Mesenchymal stem cell (in vitro differentiated cells and primary cell): Measurements from ENCODE around the gene SEC61G.

ENCODE experiments used
- DNase-seq: peaks from one replicate; pipeline ENCODE4 v3.0.0-alpha.2; 2013
- H2AFZ ChIP-seq: one replicate; pipeline ENCODE4 v1.6.1; 2013; ENCODE audit warnings: low read depth, mild to moderate bottlenecking, control low read depth, inconsistent platforms, low read length, moderate library complexity
- H2AK5ac ChIP-seq: 2 replicates; pipeline ENCODE4 v1.6.1; 2013; ENCODE audit warnings: low read length, moderate library complexity, mild to moderate bottlenecking, inconsistent platforms; ENCODE audit not compliant: severe bottlenecking
- H2BK120ac ChIP-seq: one replicate; pipeline ENCODE4 v1.6.1; 2013; ENCODE audit warnings: low read depth, mild to moderate bottlenecking, inconsistent platforms, low read length, moderate library complexity
- H2BK12ac ChIP-seq, 2 experiments: one replicate each; pipeline ENCODE4 v1.6.1; 2013; ENCODE audit warnings: inconsistent platforms in 2 of 2, low read length in 2 of 2, mild to moderate bottlenecking in 2 of 2, moderate library complexity in 2 of 2, control low read depth in 1 of 2
- H2BK15ac ChIP-seq: one replicate; pipeline ENCODE4 v1.6.1; 2013; ENCODE audit warnings: mild to moderate bottlenecking, low read depth, inconsistent platforms; ENCODE audit not compliant: poor library complexity, severe bottlenecking
- H2BK5ac ChIP-seq: 2 replicates; pipeline ENCODE4 v1.6.1; 2013; ENCODE audit warnings: low read depth, mild to moderate bottlenecking, low read length, control low read depth, inconsistent platforms; ENCODE audit not compliant: poor library complexity, severe bottlenecking
- H3K14ac ChIP-seq, 2 experiments: one replicate each; pipeline ENCODE4 v1.6.1; 2013; ENCODE audit warnings: inconsistent platforms in 2 of 2, low read length in 2 of 2, control low read depth in 1 of 2, mild to moderate bottlenecking in 1 of 2, moderate library complexity in 1 of 2
- H3K18ac ChIP-seq, 2 experiments: one replicate each; pipeline ENCODE4 v1.6.1; 2013; ENCODE audit warnings: inconsistent platforms in 2 of 2, low read length in 2 of 2, control low read depth in 1 of 2, low read depth in 1 of 2, mild to moderate bottlenecking in 1 of 2
- H3K23ac ChIP-seq, 2 experiments: one replicate each; pipeline ENCODE4 v1.6.1; 2013; ENCODE audit warnings: inconsistent platforms in 2 of 2, low read length in 2 of 2, mild to moderate bottlenecking in 2 of 2, moderate library complexity in 2 of 2, control low read depth in 1 of 2
- H3K27ac ChIP-seq: 2 replicates; pipeline ENCODE4 v1.5.1; 2013; ENCODE audit warnings: mild to moderate bottlenecking, moderate library complexity, low read length, control low read depth, inconsistent platforms; ENCODE audit not compliant: poor library complexity, severe bottlenecking
- H3K27me3 ChIP-seq, 2 experiments: 2 replicates each; pipeline versions ENCODE4 v1.6.1 to v1.7.0; 2013; ENCODE audit warnings: low read length in 2 of 2, mild to moderate bottlenecking in 2 of 2, moderate library complexity in 2 of 2, control low read depth in 1 of 2, inconsistent platforms in 1 of 2; ENCODE audit not compliant: control insufficient read depth in 1 of 2, insufficient read depth in 1 of 2
- H3K36me3 ChIP-seq, 2 experiments: 2 replicates each; pipeline versions ENCODE4 v1.6.1 to v1.7.0; 2013; ENCODE audit warnings: low read length in 2 of 2, control low read depth in 1 of 2, inconsistent platforms in 1 of 2, low read depth in 1 of 2, mild to moderate bottlenecking in 1 of 2; ENCODE audit not compliant: insufficient read depth in 2 of 2, control insufficient read depth in 1 of 2
- H3K4ac ChIP-seq, 2 experiments: one replicate each; pipeline ENCODE4 v1.6.1; 2013; ENCODE audit warnings: inconsistent platforms in 2 of 2, low read length in 2 of 2, mild to moderate bottlenecking in 2 of 2, moderate library complexity in 2 of 2, control low read depth in 1 of 2, low read depth in 1 of 2
- H3K4me1 ChIP-seq: 2 replicates; pipeline ENCODE4 v1.6.1; 2013; ENCODE audit warnings: low read depth, low read length, control low read depth; ENCODE audit not compliant: control insufficient read depth, insufficient read depth
- H3K4me2 ChIP-seq: 2 replicates; pipeline ENCODE4 v1.6.1; 2013; ENCODE audit warnings: low read length, mild to moderate bottlenecking, inconsistent platforms; ENCODE audit not compliant: poor library complexity, severe bottlenecking
- H3K4me3 ChIP-seq, 2 experiments: 2 replicates each; pipeline versions ENCODE4 v1.5.1 to v1.7.0; 2013; ENCODE audit warnings: low read length in 2 of 2, mild to moderate bottlenecking in 2 of 2, control low read depth in 1 of 2, low read depth in 1 of 2; ENCODE audit not compliant: insufficient read depth in 1 of 2
- H3K79me1 ChIP-seq: replicated peaks from 2 replicates; pipeline ENCODE4 v1.6.1; 2013; ENCODE audit warnings: mild to moderate bottlenecking, control low read depth, low read length, inconsistent platforms; ENCODE audit not compliant: poor library complexity, severe bottlenecking
- H3K9ac ChIP-seq: 2 replicates; pipeline ENCODE4 v1.7.0; 2013; ENCODE audit warnings: mild to moderate bottlenecking, low read length, moderate library complexity
- H3K9me3 ChIP-seq: 2 replicates; pipeline ENCODE4 v1.7.0; 2013; ENCODE audit warnings: mild to moderate bottlenecking, low read length; ENCODE audit not compliant: control insufficient read depth
- H4K8ac ChIP-seq: one replicate; pipeline ENCODE4 v1.6.1; 2013; ENCODE audit warnings: inconsistent platforms, mild to moderate bottlenecking, low read length, moderate library complexity
- H4K91ac ChIP-seq: one replicate; pipeline ENCODE4 v1.6.1; 2013; ENCODE audit warnings: mild to moderate bottlenecking, low read length, inconsistent platforms
- WGBS: methylation state at CpG from one replicate; pipeline ENCODE4 v1.1.7; 2013; ENCODE audit warnings: mixed read lengths; 5-methylcytosine and 5-hydroxymethylcytosine counted together

Gene SEC61G

DNA sequence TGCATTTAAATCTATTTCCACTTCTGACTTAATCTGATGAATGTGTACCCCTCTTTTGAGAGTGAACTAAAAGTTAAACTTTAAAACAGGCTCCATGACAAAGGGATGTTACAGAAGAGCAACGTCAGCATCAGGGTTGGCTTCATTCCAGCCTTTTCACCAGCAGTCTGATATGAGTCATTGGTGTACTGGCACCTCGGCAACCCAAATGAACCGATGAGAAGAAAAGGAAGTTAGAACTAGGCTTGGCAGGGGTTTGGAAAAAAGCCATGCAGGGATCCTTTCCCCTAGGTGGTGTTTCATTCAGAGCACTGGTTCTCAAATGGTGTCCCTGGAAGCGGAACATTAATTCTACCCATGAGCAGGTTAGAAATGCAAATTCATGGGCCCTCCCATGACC lies 53.6 kb downstream of the SEC61G start:
- Histone ChIP-seq H2AFZ (no peak overlapping the region), H3K23ac (no peak overlapping the region), H3K9me3 (no peaks in the 10 kb centered on the region), H3K4ac (no peak overlapping the region), H3K14ac (no peak overlapping the region), H2BK15ac (no peak overlapping the region), H3K27ac (no peak overlapping the region), H3K36me3 (no peaks in the 10 kb centered on the region), H4K8ac (no peak overlapping the region), H3K4me2 (no peak overlapping the region), H3K4me1 (no peaks in the 10 kb centered on the region), H2BK5ac (no peak overlapping the region), H3K9ac (no peak overlapping the region), H3K27me3 (no peaks in the 10 kb centered on the region), H3K4me3 (no peak overlapping the region), H4K91ac (no peak overlapping the region), H2BK120ac (no peak overlapping the region), H3K18ac (no peak overlapping the region), H2BK12ac (no peak overlapping the region), H2AK5ac (no peak overlapping the region), H3K79me1 (no peaks in the 10 kb centered on the region)
- 70% methylated on average over 4 of the region's 4 CpGs for WGBS
- no peak for DNase-seq

DNA sequence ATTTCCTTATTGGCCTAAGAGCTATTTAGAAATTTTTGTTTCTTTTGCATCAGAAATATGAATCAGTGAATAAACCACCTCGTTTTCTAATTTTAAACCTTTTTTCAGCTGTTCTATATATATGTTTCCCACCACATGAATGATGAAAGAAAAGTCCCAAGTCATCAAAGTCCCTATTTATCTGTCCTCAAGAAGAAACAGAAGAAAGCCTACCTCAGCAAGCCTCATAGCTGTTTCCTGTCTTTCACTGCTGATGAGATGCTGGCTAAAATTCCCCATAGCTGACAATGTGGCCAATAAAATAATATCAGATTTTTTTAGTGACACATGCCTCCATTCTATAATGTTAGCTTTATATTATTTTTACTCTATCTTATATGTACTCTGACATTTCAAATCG lies 54.2 kb downstream of the SEC61G start:
- H3K4me3 ChIP-seq: no peak overlapping the region
- no peak overlapping the region for H3K4ac ChIP-seq
- no peak overlapping the region for H2AK5ac ChIP-seq
- no peak overlapping the region for H2BK15ac ChIP-seq
- no peak overlapping the region for H3K4me2 ChIP-seq
- no peak overlapping the region for H2AFZ ChIP-seq
- WGBS: 8% methylated on average over 1 of the region's 2 CpGs
- no peak overlapping the region for H3K9ac ChIP-seq
- H3K27me3 ChIP-seq: no peaks in the 10 kb centered on the region
- no peaks in the 10 kb centered on the region for H3K79me1 ChIP-seq
- H3K14ac ChIP-seq: no peak overlapping the region
- no peak overlapping the region for H3K23ac ChIP-seq
- H3K9me3 ChIP-seq: no peaks in the 10 kb centered on the region
- no peak overlapping the region for H4K91ac ChIP-seq
- H3K27ac ChIP-seq: no peak overlapping the region
- H2BK5ac ChIP-seq: no peak overlapping the region
- H2BK120ac ChIP-seq: no peak overlapping the region
- H4K8ac ChIP-seq: no peak overlapping the region
- H3K18ac ChIP-seq: no peak overlapping the region
- no peak overlapping the region for H2BK12ac ChIP-seq
- no peak for DNase-seq
- no peaks in the 10 kb centered on the region for H3K36me3 ChIP-seq
- no peaks in the 10 kb centered on the region for H3K4me1 ChIP-seq
